ENCODE results near the gene AIG1. TPM values are rescaled to one million over a fixed set of nuclear protein-coding genes. Genes with fewer than 3 reads are reported as not detected.

The AIG1 gene
- total RNA-seq, 1 donor from 2014 or later, result 4.7 TPM

DNA sequence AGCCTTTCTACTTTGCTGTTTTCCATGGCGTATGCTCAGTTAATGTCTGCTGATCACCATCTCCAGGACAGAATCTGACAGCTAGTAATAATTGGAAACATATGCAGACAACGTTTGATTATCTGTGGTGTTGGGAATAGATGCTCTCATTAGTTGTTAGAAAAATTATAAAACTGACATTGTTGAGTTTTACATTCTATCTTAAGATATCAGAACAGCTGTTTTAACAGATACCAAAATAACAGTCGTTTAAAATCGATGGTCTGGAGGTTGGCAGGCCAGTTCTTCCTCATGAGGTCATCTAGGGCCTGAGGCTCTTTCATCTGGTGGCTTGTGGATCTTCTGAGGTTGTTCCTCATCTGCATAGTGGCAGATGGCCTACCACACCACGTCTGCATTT, 137.6 kb downstream of the AIG1 start:
- Mint-ChIP-seq H3K9me3 (peaks cover 4% of the 10 kb centered on the region), H3K36me3 (ENCODE audit: low read depth) (no peaks in the 10 kb centered on the region), H3K27ac (no peak overlapping the region), H3K4me1 (peaks cover 2% of the 10 kb centered on the region), H3K27me3 (no peaks in the 10 kb centered on the region), H3K4me3 (no peak overlapping the region)
- DNase-seq, result no peak
- intact Hi-C loops (cut with micrococcal nuclease), result no loop called here

DNA sequence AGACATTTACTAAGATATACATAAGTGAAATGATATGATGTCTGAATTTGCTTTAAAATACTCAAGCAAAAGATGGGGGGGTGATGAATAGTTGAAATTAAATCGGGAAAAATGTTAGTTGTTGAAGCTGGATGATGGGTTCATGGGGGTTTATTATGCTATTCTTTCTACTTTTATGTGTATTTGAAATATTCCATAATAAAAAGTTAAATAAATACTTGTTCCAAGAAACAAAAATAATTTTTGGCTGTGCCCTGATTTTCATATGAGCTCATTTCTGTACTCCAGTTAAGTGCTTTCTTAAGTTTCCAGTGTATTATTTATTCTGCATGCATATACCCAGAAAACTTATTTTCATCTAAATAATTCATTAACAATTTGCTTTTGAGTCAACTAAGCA, 138.6 kb downstream of the AIG1 start:
- H3K36me3 Mint-ChIP-seq (ENCODE audit: low read depth), result no peaks in the 10 kb centered on the region
- DNase-seq, result no peak
- no peak overlapping the region for H3K27ac Mint-ChIP-seq
- H3K4me3 Mint-ChIP-seq, result no peak overlapping the region
- H3K4me1 Mint-ChIP-seq, result peaks cover 2% of the 10 kb centered on the region
- peaks cover 7% of the 10 kb centered on the region for H3K9me3 Mint-ChIP-seq
- no peaks in the 10 kb centered on the region for H3K27me3 Mint-ChIP-seq
- intact Hi-C loops (cut with micrococcal nuclease), result no loop called here

DNA sequence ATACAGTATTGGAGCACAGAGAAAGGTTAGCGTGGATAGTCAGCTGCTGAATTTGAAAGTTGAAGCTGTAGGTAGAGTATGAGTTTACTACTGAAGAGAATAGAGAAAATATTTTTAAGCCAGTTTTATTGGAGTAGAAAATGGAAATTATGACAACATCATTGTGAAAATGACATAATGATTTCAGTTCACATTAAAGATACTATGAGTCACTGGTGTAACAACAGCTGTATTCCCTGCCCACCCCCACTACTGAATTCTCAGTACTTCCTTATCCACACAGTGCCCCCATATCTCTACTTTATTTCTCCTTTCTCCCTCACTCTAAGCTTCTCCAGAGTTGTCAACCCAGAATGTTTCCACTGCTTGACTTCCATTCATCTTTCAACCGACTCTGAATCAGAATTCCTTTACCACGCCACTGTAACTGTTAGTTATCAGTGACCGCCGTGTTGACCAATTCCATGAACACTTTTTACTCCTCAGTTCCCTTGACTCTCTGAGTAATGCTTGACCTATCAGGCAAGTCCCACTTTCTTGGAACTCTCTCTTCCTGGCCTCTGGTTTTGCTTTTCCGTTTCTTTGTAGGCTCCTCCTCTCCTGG, 139.6 kb downstream of the AIG1 start:
- H3K9me3 Mint-ChIP-seq, result peaks cover 13% of the 10 kb centered on the region
- no peaks in the 10 kb centered on the region for H3K27me3 Mint-ChIP-seq
- H3K36me3 Mint-ChIP-seq (ENCODE audit: low read depth), result no peaks in the 10 kb centered on the region
- H3K4me1 Mint-ChIP-seq, result peaks cover 2% of the 10 kb centered on the region
- no peak for DNase-seq
- no peak overlapping the region for H3K4me3 Mint-ChIP-seq
- intact Hi-C loops (cut with micrococcal nuclease), result no loop called here
- no peak overlapping the region for H3K27ac Mint-ChIP-seq

GRCh38 chr6:143204045-143204444, 143.4 kb downstream of the AIG1 start:
- intact Hi-C loops (cut with micrococcal nuclease), result no loop called here
- DNase-seq, result no peak
- H3K4me1 Mint-ChIP-seq, result peaks cover 2% of the 10 kb centered on the region
- no peak overlapping the region for H3K4me3 Mint-ChIP-seq
- H3K36me3 Mint-ChIP-seq (ENCODE audit: low read depth), result no peaks in the 10 kb centered on the region
- H3K27ac Mint-ChIP-seq, result no peak overlapping the region
- peaks cover 13% of the 10 kb centered on the region for H3K9me3 Mint-ChIP-seq
- no peaks in the 10 kb centered on the region for H3K27me3 Mint-ChIP-seq

GRCh38 chr6:143205131-143205535, 144.4 kb downstream of the AIG1 start:
- Mint-ChIP-seq H3K36me3 (ENCODE audit: low read depth) (no peaks in the 10 kb centered on the region), H3K4me1 (no peaks in the 10 kb centered on the region), H3K27me3 (no peaks in the 10 kb centered on the region), H3K4me3 (no peak overlapping the region), H3K27ac (no peak overlapping the region), H3K9me3 (peaks cover 17% of the 10 kb centered on the region)
- DNase-seq, result no peak
- intact Hi-C loops (cut with micrococcal nuclease), result no loop called here

DNA sequence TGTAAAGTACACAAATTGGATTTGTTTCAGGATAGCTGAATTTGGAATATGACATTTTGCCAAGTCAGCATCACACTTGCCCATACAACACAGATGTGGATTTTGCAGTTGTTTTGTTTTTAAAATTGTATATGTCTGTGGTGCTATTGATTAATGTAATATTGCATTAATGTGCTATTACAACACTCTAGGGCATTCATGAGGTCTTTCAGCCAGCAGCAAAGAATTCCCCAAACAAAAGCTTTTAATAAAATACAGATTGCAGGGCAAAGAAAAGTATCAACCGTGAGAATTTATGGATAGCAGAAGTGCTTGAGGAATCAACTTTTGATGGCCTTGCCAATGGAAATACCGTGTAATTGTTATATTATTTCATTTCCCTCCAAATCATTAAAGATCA, 144.9 kb downstream of the AIG1 start:
- peaks cover 14% of the 10 kb centered on the region for H3K9me3 Mint-ChIP-seq
- H3K27ac Mint-ChIP-seq, result no peak overlapping the region
- DNase-seq, result no peak
- no peak overlapping the region for H3K4me3 Mint-ChIP-seq
- intact Hi-C loops (cut with micrococcal nuclease), result no loop called here
- no peaks in the 10 kb centered on the region for H3K36me3 Mint-ChIP-seq (ENCODE audit: low read depth)
- H3K27me3 Mint-ChIP-seq, result no peaks in the 10 kb centered on the region
- H3K4me1 Mint-ChIP-seq, result no peaks in the 10 kb centered on the region

- Mint-ChIP-seq H3K36me3 (ENCODE audit: low read depth) (no peaks in the 10 kb centered on the region), H3K4me3 (no peak overlapping the region), H3K9me3 (peaks cover 12% of the 10 kb centered on the region), H3K4me1 (no peaks in the 10 kb centered on the region), H3K27ac (no peak overlapping the region), H3K27me3 (no peaks in the 10 kb centered on the region)
- no peak for DNase-seq
- intact Hi-C loops (cut with micrococcal nuclease), result no loop called here
Observed at GRCh38 chr6:143205991-143206390, 145.3 kb downstream of the AIG1 start.

DNA sequence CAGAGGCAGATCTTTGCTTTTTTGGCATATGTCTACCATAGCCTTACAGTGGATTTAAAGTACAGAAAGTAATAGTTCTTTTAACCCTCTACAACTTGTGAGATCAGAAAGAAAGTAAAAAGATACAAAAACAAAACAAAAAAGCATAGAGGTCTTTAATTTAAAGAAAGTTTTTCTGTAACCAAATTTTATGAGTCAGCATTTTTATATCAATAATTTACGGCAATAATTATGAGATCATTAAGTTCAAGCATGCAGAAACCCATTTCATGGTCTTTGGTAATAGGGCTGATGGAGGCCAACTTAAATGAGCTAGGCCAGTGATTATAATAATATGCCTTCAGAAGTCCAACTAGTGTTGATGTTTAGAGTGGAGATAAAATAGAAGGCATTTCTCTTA, 145.9 kb downstream of the AIG1 start:
- no peak for DNase-seq
- intact Hi-C loops (cut with micrococcal nuclease), result no loop called here
- no peaks in the 10 kb centered on the region for H3K4me1 Mint-ChIP-seq
- H3K27ac Mint-ChIP-seq, result no peak overlapping the region
- H3K36me3 Mint-ChIP-seq (ENCODE audit: low read depth), result no peaks in the 10 kb centered on the region
- H3K4me3 Mint-ChIP-seq, result no peak overlapping the region
- H3K27me3 Mint-ChIP-seq, result no peaks in the 10 kb centered on the region
- H3K9me3 Mint-ChIP-seq, result peaks cover 12% of the 10 kb centered on the region

GRCh38 chr6:143210420-143210819, 149.7 kb downstream of the AIG1 start:
- Mint-ChIP-seq H3K9me3 (peaks cover 3% of the 10 kb centered on the region), H3K27ac (no peak overlapping the region), H3K36me3 (ENCODE audit: low read depth) (no peaks in the 10 kb centered on the region), H3K4me1 (no peaks in the 10 kb centered on the region), H3K4me3 (no peak overlapping the region), H3K27me3 (no peaks in the 10 kb centered on the region)
- no peak for DNase-seq
- intact Hi-C loops (cut with micrococcal nuclease), result no loop called here

- no peak overlapping the region for H3K4me3 Mint-ChIP-seq
- DNase-seq, result no peak
- H3K27ac Mint-ChIP-seq, result no peak overlapping the region
- peaks cover 7% of the 10 kb centered on the region for H3K9me3 Mint-ChIP-seq
- H3K4me1 Mint-ChIP-seq, result no peaks in the 10 kb centered on the region
- no peaks in the 10 kb centered on the region for H3K36me3 Mint-ChIP-seq (ENCODE audit: low read depth)
- no peaks in the 10 kb centered on the region for H3K27me3 Mint-ChIP-seq
- intact Hi-C loops (cut with micrococcal nuclease), result no loop called here
Observed at GRCh38 chr6:143213859-143214376, 153.2 kb downstream of the AIG1 start.

- H3K4me3 Mint-ChIP-seq, result no peak overlapping the region
- intact Hi-C loops (cut with micrococcal nuclease), result no loop called here
- no peaks in the 10 kb centered on the region for H3K36me3 Mint-ChIP-seq (ENCODE audit: low read depth)
- no peaks in the 10 kb centered on the region for H3K4me1 Mint-ChIP-seq
- no peaks in the 10 kb centered on the region for H3K27me3 Mint-ChIP-seq
- no peak overlapping the region for H3K27ac Mint-ChIP-seq
- no peak for DNase-seq
- peaks cover 4% of the 10 kb centered on the region for H3K9me3 Mint-ChIP-seq
Observed at GRCh38 chr6:143215363-143215762, 154.7 kb downstream of the AIG1 start.

GRCh38 chr6:143215771-143216170, 155.1 kb downstream of the AIG1 start:
- no peak for DNase-seq
- Mint-ChIP-seq H3K9me3 (peaks cover 4% of the 10 kb centered on the region), H3K36me3 (ENCODE audit: low read depth) (no peaks in the 10 kb centered on the region), H3K27ac (no peak overlapping the region), H3K27me3 (no peaks in the 10 kb centered on the region), H3K4me1 (no peaks in the 10 kb centered on the region), H3K4me3 (no peak overlapping the region)
- intact Hi-C loops (cut with micrococcal nuclease), result no loop called here

DNA sequence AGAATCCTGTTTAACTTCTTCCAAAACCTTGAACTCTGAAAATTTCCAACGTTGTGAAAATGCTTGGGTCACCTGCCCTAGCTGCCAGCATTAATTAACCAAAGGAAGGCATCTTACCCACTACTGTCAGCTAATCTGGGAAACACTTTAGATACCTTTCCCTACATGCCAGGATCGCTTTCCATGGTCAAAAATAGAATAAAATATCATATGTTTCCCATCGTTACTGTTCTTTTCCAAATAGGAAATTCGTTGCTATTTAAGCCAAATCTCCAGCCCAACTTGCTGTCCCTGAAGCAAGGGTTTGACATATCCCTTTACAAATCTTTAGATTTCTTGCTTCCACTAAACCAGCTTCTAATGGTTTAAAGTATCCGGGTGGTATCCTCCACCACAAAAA, 157.5 kb downstream of the AIG1 start:
- Mint-ChIP-seq H3K27ac (no peak overlapping the region), H3K27me3 (no peaks in the 10 kb centered on the region), H3K9me3 (peaks cover 4% of the 10 kb centered on the region), H3K36me3 (ENCODE audit: low read depth) (no peaks in the 10 kb centered on the region), H3K4me3 (no peak overlapping the region), H3K4me1 (no peaks in the 10 kb centered on the region)
- DNase-seq, result no peak
- intact Hi-C loops (cut with micrococcal nuclease), result no loop called here

GRCh38 chr6:143221698-143222097, 161.0 kb downstream of the AIG1 start:
- H3K9me3 Mint-ChIP-seq, result peaks cover 8% of the 10 kb centered on the region
- H3K27ac Mint-ChIP-seq, result no peak overlapping the region
- H3K4me1 Mint-ChIP-seq, result no peaks in the 10 kb centered on the region
- no peak for DNase-seq
- no peak overlapping the region for H3K4me3 Mint-ChIP-seq
- no peaks in the 10 kb centered on the region for H3K36me3 Mint-ChIP-seq (ENCODE audit: low read depth)
- intact Hi-C loops (cut with micrococcal nuclease), result no loop called here
- no peaks in the 10 kb centered on the region for H3K27me3 Mint-ChIP-seq

DNA sequence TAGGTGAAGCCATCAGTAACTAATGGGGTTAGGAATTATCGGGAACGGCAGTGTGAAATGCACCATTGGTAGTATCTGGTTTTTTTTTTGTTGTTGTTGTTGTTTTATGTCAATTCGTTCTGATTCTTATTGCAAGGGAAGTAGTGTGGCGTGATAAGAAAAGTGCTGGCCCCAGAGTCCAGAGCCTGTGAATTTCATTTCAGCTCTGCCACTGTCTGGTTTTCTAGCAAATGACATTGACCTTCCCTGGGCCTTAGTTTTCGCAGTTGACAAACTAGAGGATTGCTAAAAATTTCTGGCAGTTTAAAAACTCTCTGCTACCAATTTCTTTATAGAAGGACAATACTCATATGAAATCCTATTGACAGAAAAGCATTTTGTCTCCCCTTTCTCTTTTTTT, 161.6 kb downstream of the AIG1 start:
- Mint-ChIP-seq H3K4me3 (no peak overlapping the region), H3K27me3 (no peaks in the 10 kb centered on the region), H3K4me1 (no peaks in the 10 kb centered on the region), H3K36me3 (ENCODE audit: low read depth) (no peaks in the 10 kb centered on the region), H3K27ac (no peak overlapping the region), H3K9me3 (peaks cover 8% of the 10 kb centered on the region)
- DNase-seq, result no peak
- intact Hi-C loops (cut with micrococcal nuclease), result no loop called here

Data from activated CD4-positive, alpha-beta T cell treated with anti-CD3 and anti-CD28 coated beads, Interleukin-2, amount 10 ng/mL, durations not matched to agents 24 days and 14 days (primary cell).